IPS-18c (cell line): Measurements from ENCODE around the gene METTL8.
"Not testable (repeated sequence)": the region's sequence is repeated elsewhere in the genome, so short reads cannot be mapped to it uniquely, and the experiment has no call there.

Experiments
- H3K4me3 ChIP-seq: 2 replicates; pipeline ENCODE4 v1.7.0; 2013; ENCODE audit warnings: low read depth, mild to moderate bottlenecking, low read length, moderate library complexity; ENCODE audit not compliant: insufficient read depth
- H3K9me3 ChIP-seq: one replicate; pipeline ENCODE4 v1.6.1; 2013; ENCODE audit warnings: mild to moderate bottlenecking, low read length, moderate library complexity; ENCODE audit not compliant: control insufficient read depth, insufficient read depth

The METTL8 gene

DNA sequence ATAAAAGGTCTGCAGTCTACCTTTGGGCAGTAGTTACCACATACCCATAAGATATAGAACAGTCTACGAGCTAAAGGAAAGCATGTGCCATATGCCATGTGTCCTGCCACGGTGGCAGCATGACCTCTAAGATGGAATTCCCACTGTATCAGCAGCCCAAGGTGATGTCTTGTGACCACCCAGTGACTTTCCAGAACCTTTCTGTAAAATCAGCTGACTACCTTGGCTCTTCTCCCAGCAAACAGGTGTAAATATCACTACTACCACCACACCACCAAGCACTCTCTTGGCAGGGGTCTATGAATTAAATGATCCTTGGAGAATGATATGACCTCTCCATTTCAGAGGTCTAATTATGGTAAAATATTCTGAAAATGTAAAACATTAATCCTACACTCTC, 99.6 kb downstream of the METTL8 start:
- Histone ChIP-seq H3K9me3 (no peaks in the 10 kb centered on the region), H3K4me3 (no peak overlapping the region)

DNA sequence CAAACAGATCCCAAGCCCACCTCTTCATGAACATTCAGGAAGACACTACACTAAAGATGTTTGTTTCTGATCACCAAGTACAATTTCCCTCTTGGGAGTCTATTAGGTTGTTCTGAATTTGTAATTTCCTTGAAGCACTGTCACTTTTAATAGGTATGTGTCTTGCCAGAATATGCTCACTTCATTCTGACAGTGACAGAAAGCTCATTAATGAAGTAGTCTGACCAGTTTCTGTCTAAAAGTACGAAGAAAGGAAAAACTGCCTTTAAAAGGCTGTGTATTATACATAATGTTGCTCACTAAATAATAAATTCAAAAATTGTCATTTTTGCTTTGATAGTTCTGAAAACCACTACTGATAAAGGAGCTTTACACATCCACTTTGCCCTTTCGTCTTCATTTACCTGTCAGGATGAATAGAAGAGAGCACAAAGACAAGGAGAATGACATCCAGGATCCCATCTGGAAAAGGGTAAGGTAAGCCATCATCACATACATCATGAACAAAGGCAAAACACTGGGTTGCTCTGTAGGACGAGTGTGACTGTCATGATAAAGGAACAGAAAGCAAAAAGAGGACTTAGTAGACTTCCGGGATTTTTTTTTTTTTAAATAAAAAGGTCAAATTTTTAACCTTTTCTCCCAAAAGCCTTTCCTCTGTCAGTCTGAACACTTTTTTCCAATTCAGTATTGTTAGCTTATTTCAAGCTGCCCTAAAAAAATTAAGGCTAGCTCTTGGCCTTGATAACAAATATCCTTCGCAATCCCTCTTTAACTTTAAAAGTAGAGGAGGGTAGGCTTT, 103.4 kb downstream of the METTL8 start:
- Histone ChIP-seq H3K4me3 (no peak overlapping the region), H3K9me3 (no peaks in the 10 kb centered on the region)

DNA sequence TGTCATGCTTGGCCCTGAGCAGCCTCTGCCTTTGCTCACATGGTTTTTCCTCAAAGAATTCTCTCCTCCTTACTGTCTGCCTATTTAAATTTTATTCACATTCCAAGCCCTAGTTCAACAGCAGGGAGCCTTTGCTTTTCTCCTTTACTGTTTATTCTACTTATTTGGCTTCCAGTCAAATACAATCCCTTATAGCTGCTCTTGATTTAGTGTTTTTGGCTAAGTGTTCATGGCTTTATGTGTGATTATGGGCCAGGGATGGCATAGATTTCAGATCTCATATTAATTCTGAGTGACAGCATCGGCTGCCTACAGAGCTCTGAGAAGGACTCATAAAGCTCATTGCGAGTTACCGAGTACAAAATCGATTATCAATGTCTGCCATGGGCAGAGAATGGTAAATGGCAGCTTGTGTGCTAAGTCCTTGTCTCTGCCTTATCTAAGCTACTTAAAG, 106.7 kb downstream of the METTL8 start:
- Histone ChIP-seq H3K4me3 (no peak overlapping the region), H3K9me3 (no peaks in the 10 kb centered on the region)

DNA sequence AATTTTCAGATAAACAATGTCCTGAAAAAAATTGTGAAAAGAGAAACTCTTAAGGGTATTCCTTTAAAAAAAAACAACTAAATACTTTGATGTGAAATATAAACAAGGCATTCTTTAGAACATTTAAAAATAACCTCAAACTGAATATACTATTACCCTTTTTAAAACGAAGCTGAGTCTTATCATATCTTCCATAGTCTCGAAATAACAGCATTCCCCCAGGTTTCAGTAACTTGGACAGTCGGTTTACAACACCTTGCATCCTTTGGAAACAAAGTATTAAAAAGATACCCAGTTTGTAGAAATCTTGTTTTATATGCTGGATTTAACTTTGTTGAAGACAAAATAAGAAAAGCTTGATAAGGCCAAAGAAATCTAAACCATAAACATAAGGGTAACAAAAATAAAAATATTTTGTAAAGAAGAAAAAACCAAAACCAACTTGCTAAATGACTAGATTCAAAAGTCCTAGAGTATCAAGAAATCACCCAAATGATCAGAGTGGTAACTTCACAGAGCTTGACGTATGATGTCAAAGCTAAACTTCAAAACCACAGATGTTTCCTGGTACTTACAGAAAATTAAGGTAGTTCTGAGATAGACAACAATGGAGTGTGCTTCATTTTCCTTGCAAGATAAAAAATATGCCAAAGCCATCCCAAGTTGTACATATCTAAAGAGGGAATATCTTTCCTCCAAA, 107.8 kb downstream of the METTL8 start:
- Histone ChIP-seq H3K4me3 (no peak overlapping the region), H3K9me3 (no peaks in the 10 kb centered on the region)

DNA sequence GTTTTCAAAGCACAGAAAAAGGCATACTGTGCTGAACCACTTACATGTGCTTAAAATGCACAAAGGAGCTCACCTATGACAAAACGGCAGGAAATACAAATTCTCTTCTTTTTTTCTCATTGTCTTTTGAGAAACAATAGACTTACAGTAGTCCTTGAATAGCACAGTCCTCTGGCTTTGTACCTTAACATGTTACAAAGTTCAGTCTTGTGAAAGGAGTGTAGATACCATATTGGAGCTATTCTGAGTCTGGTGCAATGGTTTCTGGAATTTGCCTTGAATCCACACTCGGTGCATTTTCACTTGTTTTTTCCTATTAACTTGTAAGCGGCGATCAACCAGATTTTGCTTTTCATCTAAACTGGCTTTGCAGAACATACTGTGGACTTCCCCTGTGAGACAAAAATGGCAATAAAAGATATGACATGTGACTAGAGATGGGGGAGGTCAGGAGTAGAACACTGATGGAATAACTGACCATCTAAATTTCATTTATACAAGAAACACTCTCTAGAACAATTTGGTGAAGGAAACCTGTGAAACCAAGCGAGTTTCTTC, 109.7 kb downstream of the METTL8 start:
- Histone ChIP-seq H3K9me3 (no peaks in the 10 kb centered on the region), H3K4me3 (no peak overlapping the region)

DNA sequence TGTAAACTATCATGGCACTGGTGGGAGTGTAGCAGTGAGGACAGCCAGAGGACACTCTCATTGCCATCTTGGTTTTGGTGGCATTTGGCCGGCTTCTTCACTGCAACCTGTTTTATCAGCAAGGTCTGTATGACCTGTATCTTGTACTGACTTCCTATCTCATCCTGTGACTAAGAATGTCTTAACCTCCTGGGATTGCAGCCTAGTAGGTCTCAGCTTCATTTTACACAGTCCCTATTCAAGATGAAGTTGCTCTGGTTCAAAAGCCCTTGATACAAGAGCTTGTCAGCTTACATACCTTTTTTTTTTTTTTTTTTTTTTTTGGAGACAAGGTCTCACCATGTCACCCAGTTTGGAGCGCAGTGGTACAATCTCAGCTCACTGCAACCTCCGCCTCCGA, 110.9 kb downstream of the METTL8 start:
- no peaks in the 10 kb centered on the region for H3K9me3 ChIP-seq
- H3K4me3 ChIP-seq, result no peak overlapping the region

DNA sequence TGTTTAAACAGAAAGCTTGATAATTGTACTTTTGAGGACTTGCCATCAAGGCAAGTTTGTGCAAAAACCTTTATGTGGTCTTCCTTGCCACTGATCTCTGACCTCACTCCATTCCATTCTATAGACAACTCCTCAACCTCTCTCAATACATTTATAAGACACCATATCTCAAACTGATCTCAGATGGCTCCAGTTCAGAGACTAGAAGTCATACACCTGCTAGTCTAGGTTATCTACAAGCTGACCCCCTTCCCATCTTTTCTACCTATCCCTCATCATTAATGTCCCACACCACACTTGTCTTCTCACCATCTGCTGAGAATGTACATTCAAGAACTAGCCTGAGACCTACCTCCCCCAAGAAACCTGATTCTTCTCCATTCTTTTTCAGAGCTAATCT, 113.1 kb downstream of the METTL8 start:
- no peaks in the 10 kb centered on the region for H3K9me3 ChIP-seq
- no peak overlapping the region for H3K4me3 ChIP-seq

DNA sequence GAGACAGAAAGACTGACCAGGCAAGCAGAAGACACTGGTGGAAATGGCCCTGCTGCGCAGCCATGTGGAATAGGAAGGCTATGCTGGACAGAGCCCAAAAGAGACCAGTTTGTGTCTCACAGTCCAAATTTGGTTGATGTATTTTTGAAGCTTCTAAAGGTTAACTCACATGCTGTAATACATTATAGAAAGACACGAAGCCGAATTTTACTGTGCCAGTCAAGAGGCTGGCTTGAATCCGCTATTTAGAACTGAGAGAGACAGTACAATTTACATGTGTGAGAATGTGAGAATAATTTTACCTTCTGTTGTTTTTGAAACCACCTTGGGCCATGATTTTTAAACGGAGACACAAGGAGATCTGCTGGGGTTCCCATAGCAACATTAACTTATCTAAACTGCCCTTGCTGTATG, 113.6 kb downstream of the METTL8 start:
- no peak overlapping the region for H3K4me3 ChIP-seq
- H3K9me3 ChIP-seq, result no peaks in the 10 kb centered on the region

DNA sequence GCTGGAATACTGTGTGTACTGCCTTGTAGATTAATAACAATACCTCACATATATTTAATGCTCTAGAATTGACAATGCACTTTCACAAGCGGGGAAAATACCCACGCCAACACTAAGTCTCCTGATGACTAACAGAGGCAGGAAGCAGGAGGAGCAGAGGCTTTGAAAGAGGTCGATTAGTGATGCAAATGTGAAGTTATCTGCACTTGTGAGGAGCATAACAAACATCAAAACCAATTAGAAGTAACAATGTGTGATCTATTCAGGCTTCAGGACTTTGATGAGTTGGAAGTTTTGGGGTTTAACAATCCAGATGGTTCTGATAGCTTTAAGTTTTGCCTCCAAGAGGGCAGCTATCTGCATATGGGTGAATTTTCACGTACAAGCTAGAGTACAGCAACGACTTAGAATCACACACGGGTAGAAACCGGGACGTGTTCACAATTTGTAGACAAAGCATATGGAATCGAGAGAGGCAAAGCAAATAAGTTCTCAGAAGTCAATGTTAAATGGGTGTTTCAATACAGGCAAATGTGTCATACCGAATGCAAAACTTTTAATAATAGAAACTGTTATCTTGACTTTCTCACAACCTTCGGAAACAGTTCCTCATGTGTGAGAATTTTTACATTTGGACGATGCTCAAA, 114.5 kb downstream of the METTL8 start:
- Histone ChIP-seq H3K9me3 (no peaks in the 10 kb centered on the region), H3K4me3 (no peak overlapping the region)

DNA sequence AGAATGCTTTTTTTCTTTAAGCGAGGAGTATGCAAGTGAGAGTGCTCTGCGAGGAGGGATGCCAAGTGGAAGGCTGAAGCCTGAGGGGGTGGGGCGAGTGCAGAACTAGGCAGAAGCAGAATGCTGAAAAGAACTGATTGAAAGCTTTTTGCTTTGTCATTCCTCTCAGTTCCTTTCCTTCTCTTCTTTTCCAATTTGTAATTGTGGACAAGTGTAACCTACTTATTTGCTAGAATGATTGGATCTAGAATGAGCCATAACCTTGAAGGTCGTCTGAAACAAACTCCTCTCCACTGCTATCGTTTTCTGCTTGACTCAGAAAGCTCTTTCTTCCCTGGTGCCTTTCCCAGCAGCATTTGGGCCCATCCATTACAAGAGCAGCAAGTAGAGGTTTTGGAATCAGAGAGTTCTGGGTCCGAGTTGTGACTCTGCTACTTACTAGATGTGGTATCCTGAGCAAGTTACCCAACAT, 115.3 kb downstream of the METTL8 start:
- H3K9me3 ChIP-seq, result no peaks in the 10 kb centered on the region
- H3K4me3 ChIP-seq, result no peak overlapping the region

DNA sequence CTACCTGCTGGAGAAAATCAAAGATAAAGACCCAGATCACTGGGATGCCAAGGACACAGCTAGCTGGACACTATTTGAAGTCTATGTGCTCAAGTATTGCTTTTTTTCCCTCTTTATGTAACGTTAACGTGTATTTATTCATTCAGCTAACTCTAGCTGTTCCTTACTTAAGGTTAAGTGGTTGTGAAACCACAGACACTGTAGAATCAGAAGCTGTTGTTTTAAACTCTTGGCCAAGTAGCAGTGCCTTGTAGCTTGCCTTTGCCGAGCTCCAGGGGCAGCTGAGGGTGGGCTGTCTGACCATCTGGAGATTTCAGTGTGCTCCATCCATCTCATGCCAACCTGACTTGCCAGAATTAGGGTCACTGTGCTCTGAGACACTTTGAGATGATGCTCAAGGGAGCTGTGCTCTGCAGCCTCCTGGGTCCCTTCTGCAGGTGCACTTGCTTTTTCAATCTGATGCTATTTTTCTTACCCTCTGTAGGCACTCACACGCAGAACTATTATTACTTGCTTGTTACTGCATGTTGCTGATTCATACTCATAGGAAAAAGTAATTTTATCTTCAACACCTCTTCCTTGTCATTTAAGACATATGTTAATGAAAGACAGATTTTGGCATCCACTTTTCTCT, 116.2 kb downstream of the METTL8 start:
- peaks cover 2% of the 10 kb centered on the region for H3K9me3 ChIP-seq
- no peak overlapping the region for H3K4me3 ChIP-seq

DNA sequence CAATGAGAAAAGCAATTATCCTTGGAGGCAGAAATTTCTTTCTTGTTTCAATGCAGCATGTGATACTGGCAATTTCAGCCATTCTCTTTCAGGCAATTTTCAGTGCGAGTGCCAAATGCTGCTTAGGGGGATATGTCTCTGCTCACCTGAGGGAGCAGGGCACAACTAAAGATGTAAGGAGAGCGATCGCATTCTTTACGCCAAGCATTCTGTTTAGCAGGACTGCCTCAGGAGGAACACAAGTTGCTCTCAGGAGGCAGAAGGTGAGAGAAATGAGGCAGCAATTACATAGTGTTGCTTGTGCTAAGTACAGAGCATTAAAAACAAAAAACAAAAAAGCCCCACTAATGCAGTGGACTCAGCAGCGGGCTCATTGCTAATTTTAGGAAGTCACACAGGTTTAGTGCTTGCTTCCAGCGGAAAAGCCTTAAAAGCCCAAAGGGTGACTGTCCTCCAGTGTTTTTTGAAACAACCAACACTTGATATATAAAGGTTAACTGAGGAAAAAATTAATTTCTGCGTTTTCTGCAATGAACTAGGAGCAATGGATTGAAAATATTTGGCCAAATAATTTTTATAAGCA, 116.9 kb downstream of the METTL8 start:
- Histone ChIP-seq H3K9me3 (peaks cover 2% of the 10 kb centered on the region), H3K4me3 (no peak overlapping the region)

DNA sequence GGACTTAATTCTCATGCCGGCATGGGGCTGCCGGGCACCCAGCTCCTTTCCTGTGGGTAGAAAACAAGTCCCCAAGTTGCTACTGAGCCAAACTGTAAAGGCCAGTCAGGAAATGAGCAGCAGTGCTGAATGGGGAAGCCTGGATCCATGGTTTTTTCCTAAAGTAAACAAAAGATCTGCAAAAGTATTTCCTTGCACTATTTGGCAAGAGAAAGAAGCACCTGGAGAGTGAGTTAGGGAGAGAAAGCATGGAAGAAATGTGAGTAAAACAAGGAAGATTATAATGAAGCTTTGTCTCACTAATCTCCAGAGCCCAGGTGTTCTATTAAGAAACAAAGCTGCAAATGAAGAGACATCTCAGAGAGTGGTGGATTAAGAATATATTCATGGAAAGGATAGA, 117.6 kb downstream of the METTL8 start:
- Histone ChIP-seq H3K9me3 (peaks cover 2% of the 10 kb centered on the region), H3K4me3 (no peak overlapping the region)

DNA sequence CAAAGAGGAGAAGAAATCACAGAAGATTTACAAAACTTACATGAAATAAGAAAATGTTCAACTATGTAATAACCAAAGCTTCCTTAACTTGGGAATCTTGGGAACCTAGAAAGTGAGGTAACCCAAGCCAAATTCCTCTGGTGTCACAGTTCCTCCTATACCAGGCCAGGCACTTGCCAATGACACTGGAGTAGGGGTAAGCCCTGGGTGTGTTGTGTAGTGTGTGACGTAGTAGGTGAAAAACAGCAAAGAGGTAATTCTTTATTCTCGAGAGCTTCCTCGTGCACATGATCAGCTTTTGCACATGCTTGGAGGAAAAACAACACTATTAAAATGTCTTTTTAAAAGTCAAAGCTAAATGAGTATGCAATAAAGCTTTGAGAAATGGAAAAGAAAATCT, 118.0 kb downstream of the METTL8 start:
- no peak overlapping the region for H3K4me3 ChIP-seq
- H3K9me3 ChIP-seq, result peaks cover 2% of the 10 kb centered on the region

DNA sequence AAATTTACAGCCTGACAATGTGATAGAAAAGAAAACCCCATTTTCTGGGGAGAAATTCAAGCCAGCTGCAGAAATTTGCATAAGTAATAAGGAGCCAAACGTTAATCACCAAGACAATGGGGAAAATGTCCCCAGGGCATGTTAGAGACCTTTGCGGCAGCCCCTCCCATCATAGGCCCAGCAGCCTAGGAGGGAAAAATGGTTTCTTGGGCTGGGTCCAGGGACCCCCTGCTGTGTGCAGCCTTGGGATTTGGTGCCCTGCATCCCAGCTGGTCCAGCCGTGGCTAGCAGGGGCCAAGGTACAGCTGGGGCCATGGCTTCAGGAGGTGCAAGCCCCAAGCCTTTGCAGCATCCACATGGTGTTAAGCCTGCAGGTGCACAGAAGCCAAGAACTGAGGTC, 121.6 kb downstream of the METTL8 start:
- H3K9me3 ChIP-seq, H3K4me3 ChIP-seq: not testable (repeated sequence)

DNA sequence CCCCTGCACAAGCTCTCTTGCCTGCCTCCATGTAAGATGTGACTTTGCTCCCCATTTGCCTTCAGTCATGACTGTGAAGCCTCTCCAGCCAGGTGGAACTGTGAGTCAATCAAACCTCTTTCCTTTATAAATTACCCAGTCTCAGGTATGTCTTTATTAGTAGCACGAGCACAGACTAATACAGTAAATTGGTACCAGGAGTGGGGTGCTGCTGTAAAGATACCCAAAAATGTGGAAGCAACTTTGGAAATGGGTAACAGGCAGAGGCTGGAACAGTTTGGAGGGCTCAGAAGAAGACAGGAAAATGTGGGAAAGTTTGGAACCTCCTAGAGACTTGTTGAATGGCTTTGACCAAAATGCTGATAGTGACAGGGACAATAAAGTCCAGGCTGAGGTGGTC, 122.2 kb downstream of the METTL8 start:
- not testable (repeated sequence) for H3K9me3 ChIP-seq, H3K4me3 ChIP-seq

DNA sequence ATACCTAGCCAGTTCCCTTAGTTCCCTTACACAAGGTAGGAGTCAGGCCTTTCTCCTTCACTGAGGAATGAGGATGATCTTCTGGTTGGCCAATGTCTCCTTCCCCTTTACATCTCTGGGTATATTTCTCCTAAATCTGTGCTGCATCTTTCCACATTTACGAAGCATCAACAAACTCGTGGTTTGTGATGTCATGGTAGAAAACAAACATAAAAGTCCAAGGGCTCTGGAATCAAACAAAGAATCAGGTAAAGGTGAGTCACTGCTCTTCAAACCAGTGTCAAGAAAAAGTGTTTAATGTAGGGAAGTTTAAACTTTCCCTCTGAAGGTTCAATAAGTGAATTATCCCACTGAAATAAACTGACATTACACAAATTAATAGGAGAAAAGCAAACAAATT, 122.9 kb downstream of the METTL8 start:
- H3K9me3 ChIP-seq, result peaks cover 2% of the 10 kb centered on the region
- no peak overlapping the region for H3K4me3 ChIP-seq
